K562 (cell line): ENCODE data around the gene NCOA6. TPM values are rescaled to one million over a fixed set of nuclear protein-coding genes. Genes with fewer than 3 reads are reported as not detected.

Experiments
- ATF4 ChIP-seq: fragments of 450-650 bp; formaldehyde crosslinking; IDR thresholded peaks from 2 replicates; pipeline ENCODE4 v1.4.0; 2022; ENCODE audit warnings: mild to moderate bottlenecking, moderate library complexity
- BCOR ChIP-seq: fragments of 450-650 bp; IDR thresholded peaks from 2 replicates; pipeline ENCODE4 v1.6.1; 2016
- CBX3 ChIP-seq, 2 experiments: IDR thresholded peaks; 1 replicate in 1 of 2; 2 replicates in 1 of 2; pipeline ENCODE4 v1.6.1; 2012; ENCODE audit warnings: inconsistent platforms in 2 of 2, low read length in 2 of 2, borderline replicate concordance in 1 of 2, control low read depth in 1 of 2
- CREM ChIP-seq: IDR thresholded peaks from 2 replicates; pipeline ENCODE4 v1.6.1; 2014; ENCODE audit warnings: antibody characterized with exemption, low read depth
- DPF2 ChIP-seq: fragments of 450-650 bp; IDR thresholded peaks from 2 replicates; pipeline ENCODE4 v1.6.1; 2016
- FOXP1 ChIP-seq: sonication (generic); formaldehyde crosslinking; IDR thresholded peaks from 2 replicates; pipeline ENCODE4 v1.8.0; 2022; ENCODE audit warnings: mild to moderate bottlenecking, missing genetic modification reagents
- MEIS2 ChIP-seq: fragments of 450-650 bp; IDR thresholded peaks from 2 replicates; pipeline ENCODE4 v1.6.1; 2014; ENCODE audit warnings: mild to moderate bottlenecking; ENCODE audit not compliant: partially characterized antibody
- RBBP5 ChIP-seq: fragments of 200-600 bp; sonication (generic); IDR thresholded peaks from 2 replicates; pipeline ENCODE4 v1.6.1; 2012; ENCODE audit warnings: borderline replicate concordance, mild to moderate bottlenecking, low read length, control low read depth, inconsistent platforms; ENCODE audit not compliant: insufficient read depth, poor library complexity, severe bottlenecking
- SMAD2 ChIP-seq: fragments of 150-350 bp; IDR thresholded peaks from 2 replicates; pipeline ENCODE4 v1.6.1; 2014; ENCODE audit warnings: low read depth, mild to moderate bottlenecking, low read length
- TRIM25 ChIP-seq: fragments of 450-650 bp; IDR thresholded peaks from 2 replicates; pipeline ENCODE4 v1.7.0; 2016; ENCODE audit warnings: borderline replicate concordance
- ZBTB11 ChIP-seq, 3 experiments: fragments of 200-800 bp in 1 of 3; fragments of 250-450 bp in 1 of 3; fragments of 450-650 bp in 1 of 3; sonication (Bioruptor Pico) in 1 of 3; sonication (Bioruptor generic) in 1 of 3; formaldehyde crosslinking in 1 of 3; IDR thresholded peaks; 2 replicates each; pipeline versions ENCODE4 v1.6.1 to v1.8.0; 2016 to 2022; ENCODE audit warnings: mild to moderate bottlenecking in 2 of 3, missing genetic modification characterization in 2 of 3, missing compliant biosample characterization in 1 of 3, moderate library complexity in 1 of 3
- ZNF408 ChIP-seq: fragments of 250-450 bp; sonication (Bioruptor Pico); IDR thresholded peaks from 2 replicates; pipeline ENCODE4 v1.4.0; 2020; ENCODE audit warnings: low read depth, mild to moderate bottlenecking, moderate library complexity
- ZNF449 ChIP-seq: fragments of 250-450 bp; sonication (Bioruptor Pico); IDR thresholded peaks from 2 replicates; pipeline ENCODE4 v1.8.0; 2022; ENCODE audit warnings: moderate library complexity, mild to moderate bottlenecking, inconsistent platforms
- ZNF592 ChIP-seq: fragments of 450-650 bp; IDR thresholded peaks from 2 replicates; pipeline ENCODE4 v1.6.1; 2017; ENCODE audit warnings: antibody characterized with exemption, mild to moderate bottlenecking
- polyA plus RNA-seq, 8 experiments: library from polyadenylated mRNA; depleted of rRNA in 4 of 8; stranded (reverse) in 5 of 8; unstranded in 3 of 8; fragments of >200 nt; fragmentation: Nextera tagmentation in 2 of 8; fragmentation: Illumina TruSeq in 1 of 8; extraction: Ambion mirVana in 2 of 8; extraction: Trizol in 1 of 8; gene quantifications; 2 replicates each; pipeline versions ENCODE4 v1.2.1 to v1.2.3, GENCODE V29; 2011 to 2014; ENCODE audit warnings: inconsistent platforms in 1 of 8, missing spikeins in 1 of 8
- total RNA-seq, 7 experiments: library from RNA; depleted of rRNA in 6 of 7; stranded (reverse); fragments of >200 nt in 6 of 7; fragmentation: Illumina TruSeq in 2 of 7; extraction: Trizol in 2 of 7; gene quantifications; 2 replicates each; pipeline versions ENCODE4 v1.2.1 to v1.2.3, GENCODE V29; 2011 to 2021; ENCODE audit warnings: low replicate concordance in 1 of 7

The NCOA6 gene
- total and polyA plus RNA-seq, 9 of the 15 experiments (the other 6 are each of a cell fraction or from before 2014, with no cell fraction given): 6.1 to 25.0 (median 9.5) TPM

GRCh38 chr20:34872622-34873224 is 47.3 kb upstream of the NCOA6 start, which contains the start of gene GGT7 (continued):
- TF ChIP-seq SMAD2: no peak
- TF ChIP-seq ZNF592: peak; percentile 26; the same call in 1 of the 2 replicates
- TF ChIP-seq DPF2: peak; percentile 47
- 0 out of 3 replicates have a peak, but pooled peaks of 1 of the 2 experiments have one; percentile 23 for TF ChIP-seq CBX3 (IDR thresholded peaks at IDR 0.05; ENCODE audit: borderline replicate concordance in 1 of 2, low read length in 2 of 2)
- no peak for TF ChIP-seq ZNF408 (CRISPR knock-in tag)
- 0 out of 2 replicates have a peak, but pooled peaks have one; percentile 66 for TF ChIP-seq FOXP1 (CRISPR knock-in tag)
- 0 out of 2 replicates have a peak, but pooled peaks have one; percentile 18 for TF ChIP-seq ATF4
- peak; percentile 44 for TF ChIP-seq RBBP5
- TF ChIP-seq BCOR: peak; percentile 23; the same call in 1 of the 2 replicates
- TF ChIP-seq CREM: peak; percentile 66; the same call in 1 of the 2 replicates
- TF ChIP-seq ZBTB11 (CRISPR knock-in tag; IDR thresholded peaks at IDR 0.05): peak in 1 of 3 experiments; percentile 61; a peak in 1 of 6 replicates
- TF ChIP-seq ZNF449 (CRISPR knock-in tag): no peak
- TF ChIP-seq MEIS2: peak; percentile 37
- 0 out of 2 replicates have a peak, but pooled peaks have one; percentile 31 for TF ChIP-seq TRIM25
